CD4-positive, alpha-beta T cell treated with Interleukin-2 at 100 ng/mL for 4 hours (primary cell): ENCODE measurements around the gene SIRT3.

Source experiments
- DNase-seq: peaks from one replicate; pipeline ENCODE4 v3.0.0-alpha.2; 2020; ENCODE audit warnings: low spot score

SIRT3 gene

GRCh38 chr11:235997-236773 lies at the start of gene SIRT3:
Gene SIRT3 (minus strand): TSS chr11:236342. CDS start chr11:236328, 14 bp downstream.
- DNase-seq: peak; percentile 89

DNA sequence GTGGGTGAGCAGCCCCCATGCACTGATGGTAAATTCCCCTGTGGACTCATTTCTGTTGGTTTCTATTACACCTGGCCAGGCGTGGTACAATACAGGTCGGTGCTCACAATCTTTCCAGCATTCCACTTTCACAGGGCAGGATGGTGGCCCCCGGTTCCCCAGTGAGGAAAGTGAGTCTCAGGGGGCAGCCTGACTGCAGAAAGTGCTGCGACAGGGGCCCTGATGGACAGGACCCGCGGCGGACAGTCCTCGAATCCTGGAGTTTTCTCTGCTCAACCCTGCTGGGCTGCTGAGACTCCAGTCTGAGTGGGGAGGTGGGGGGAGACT lies 49.7 kb upstream of the SIRT3 start:
- DNase-seq: no peak

GRCh38 chr11:285021-285893 lies 49.1 kb upstream of the SIRT3 start:
- DNase-seq: no peak

GRCh38 chr11:284105-285020 lies 48.2 kb upstream of the SIRT3 start:
- DNase-seq: no peak

GRCh38 chr11:283405-284104 lies 47.4 kb upstream of the SIRT3 start:
- no peak for DNase-seq

GRCh38 chr11:282630-283360 lies 46.7 kb upstream of the SIRT3 start:
- DNase-seq: no peak

GRCh38 chr11:282171-282570 lies 46.0 kb upstream of the SIRT3 start:
- no peak for DNase-seq

DNA sequence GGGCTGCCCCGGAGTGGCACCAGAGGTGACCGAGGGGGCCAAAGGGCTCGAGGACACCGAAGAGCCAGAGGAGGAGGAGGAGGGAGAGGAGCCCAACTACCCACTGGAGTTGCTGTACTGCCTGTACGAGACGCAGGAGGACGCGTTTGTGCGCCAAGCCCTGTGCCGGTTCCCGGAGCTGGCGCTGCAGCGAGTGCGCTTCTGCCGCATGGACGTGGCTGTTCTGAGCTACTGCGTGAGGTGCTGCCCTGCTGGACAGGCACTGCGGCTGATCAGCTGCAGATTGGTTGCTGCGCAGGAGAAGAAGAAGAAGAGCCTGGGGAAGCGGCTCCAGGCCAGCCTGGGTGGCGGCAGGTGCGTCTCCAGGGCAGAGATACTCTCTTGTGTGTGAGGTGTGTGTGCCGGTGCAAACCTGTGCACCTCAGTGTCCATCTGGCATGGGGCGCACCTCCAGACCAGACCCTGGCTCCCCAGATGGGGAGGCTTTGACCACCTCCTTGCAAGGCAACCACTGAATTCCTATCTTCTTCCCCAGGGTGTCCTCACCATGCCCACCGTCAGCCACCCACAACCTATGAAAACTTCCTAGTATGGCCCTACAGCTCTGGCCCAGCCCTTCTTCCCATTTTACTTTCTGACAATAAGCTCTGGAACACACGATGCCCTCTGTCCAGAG lies 45.5 kb upstream of the SIRT3 start:
- no peak for DNase-seq

DNA sequence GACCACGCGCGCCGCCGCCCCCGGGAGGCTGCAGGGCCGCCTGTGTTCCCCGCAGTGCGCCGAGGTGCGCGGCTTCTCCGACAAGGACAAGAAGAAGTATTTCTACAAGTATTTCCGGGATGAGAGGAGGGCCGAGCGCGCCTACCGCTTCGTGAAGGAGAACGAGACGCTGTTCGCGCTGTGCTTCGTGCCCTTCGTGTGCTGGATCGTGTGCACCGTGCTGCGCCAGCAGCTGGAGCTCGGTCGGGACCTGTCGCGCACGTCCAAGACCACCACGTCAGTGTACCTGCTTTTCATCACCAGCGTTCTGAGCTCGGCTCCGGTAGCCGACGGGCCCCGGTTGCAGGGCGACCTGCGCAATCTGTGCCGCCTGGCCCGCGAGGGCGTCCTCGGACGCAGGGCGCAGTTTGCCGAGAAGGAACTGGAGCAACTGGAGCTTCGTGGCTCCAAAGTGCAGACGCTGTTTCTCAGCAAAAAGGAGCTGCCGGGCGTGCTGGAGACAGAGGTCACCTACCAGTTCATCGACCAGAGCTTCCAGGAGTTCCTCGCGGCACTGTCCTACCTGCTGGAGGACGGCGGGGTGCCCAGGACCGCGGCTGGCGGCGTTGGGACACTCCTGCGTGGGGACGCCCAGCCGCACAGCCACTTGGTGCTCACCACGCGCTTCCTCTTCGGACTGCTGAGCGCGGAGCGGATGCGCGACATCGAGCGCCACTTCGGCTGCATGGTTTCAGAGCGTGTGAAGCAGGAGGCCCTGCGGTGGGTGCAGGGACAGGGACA lies 44.8 kb upstream of the SIRT3 start:
- DNase-seq: no peak

- DNase-seq: peak; percentile 39
Observed at GRCh38 chr11:279966-280705, 44.0 kb upstream of the SIRT3 start.

GRCh38 chr11:279040-279965 lies 43.2 kb upstream of the SIRT3 start:
- no peak for DNase-seq

GRCh38 chr11:278001-278951 lies 42.1 kb upstream of the SIRT3 start, which contains the start of gene NLRP6:
Gene NLRP6 (plus strand): TSS chr11:278407. CDS start chr11:278570, 163 bp downstream.
- no peak for DNase-seq

GRCh38 chr11:276219-276618 lies 40.1 kb upstream of the SIRT3 start:
- DNase-seq: no peak

- no peak for DNase-seq
Observed at GRCh38 chr11:272931-273198, 36.7 kb upstream of the SIRT3 start.

DNA sequence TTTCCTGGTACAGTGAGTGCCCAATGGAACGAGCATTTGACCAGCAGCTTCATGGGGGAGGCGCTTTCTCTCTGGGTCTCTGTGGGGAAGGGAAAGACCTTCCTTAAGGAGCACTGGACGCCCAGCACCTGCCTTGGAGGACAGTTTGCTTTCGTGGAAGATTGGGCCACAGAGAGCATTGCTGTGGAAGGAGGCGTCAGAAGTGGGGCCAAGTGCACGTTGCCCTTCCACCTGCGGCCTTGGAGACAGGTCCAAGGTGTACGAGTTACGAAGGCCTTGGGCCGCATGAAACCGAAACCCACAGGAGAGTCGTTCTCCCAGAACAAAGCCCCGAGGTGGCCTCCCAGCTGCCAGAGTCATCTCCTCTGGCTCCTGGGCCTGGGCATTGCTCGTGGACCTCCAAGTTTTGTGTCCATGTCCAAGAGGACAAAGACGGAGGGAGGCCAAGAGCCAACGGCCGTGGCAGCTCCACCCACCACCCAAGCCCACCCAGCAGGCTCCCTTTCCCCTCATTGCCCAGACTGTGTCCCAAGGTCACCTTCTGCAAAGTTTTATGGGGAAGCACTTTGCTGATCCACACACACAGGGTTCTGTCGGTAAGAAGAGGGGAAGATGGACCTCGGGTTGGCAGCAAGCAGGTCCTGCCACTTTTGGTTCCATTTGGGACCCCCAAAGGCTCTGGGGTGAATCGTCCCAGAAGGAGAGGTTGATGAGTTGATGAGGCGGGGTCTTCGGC lies 36.2 kb upstream of the SIRT3 start:
- DNase-seq: no peak

DNA sequence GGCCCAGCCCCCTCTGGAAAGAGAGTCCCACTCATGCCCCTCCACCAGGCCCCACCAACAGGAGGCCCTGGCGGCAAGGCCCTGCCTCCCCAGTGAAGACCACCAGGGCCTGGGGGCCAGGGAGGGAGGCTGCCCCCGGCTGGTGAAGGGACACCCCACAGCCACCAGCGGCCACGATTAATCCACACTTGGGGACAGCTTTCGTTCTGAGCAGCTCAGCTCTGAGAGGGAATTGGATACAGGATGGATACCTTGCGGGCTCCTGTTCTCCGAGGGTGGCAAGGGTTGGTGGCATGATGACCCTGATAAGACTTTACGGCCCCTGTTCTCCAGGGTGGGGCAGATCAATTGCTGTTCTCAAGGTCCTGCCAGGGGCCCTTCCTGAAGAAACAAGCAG lies 35.2 kb upstream of the SIRT3 start:
- no peak for DNase-seq
